ENCODE measurements around the gene IYD.
"Not testable (repeated sequence)": the region's sequence is repeated elsewhere in the genome, so short reads cannot be mapped to it uniquely, and the experiment has no call there.

The IYD gene

GRCh38 chr6:150352321-150353296, 16.2 kb upstream of the IYD start:
- no peak for DNase-seq (ENCODE audit: low spot score)

GRCh38 chr6:150353445-150353844, 15.4 kb upstream of the IYD start:
- DNase-seq (ENCODE audit: low spot score), result no peak

- DNase-seq (ENCODE audit: low spot score), result no peak
These were observed 13.8 kb upstream of the IYD start for GRCh38 chr6:150354754-150355571.

- DNase-seq (ENCODE audit: low spot score), result no peak
These were observed 12.9 kb upstream of the IYD start for GRCh38 chr6:150355932-150356331.

GRCh38 chr6:150361876-150362275, 6.9 kb upstream of the IYD start:
- no peak for DNase-seq (ENCODE audit: low spot score)

- no peak for DNase-seq (ENCODE audit: low spot score)
These were observed 5.1 kb upstream of the IYD start for GRCh38 chr6:150363733-150364132.

- DNase-seq (ENCODE audit: low spot score), result no peak
These were observed 2.6 kb upstream of the IYD start for GRCh38 chr6:150366118-150366778.

GRCh38 chr6:150369408-150369807, 596 bp downstream of the IYD start:
- no peak for DNase-seq (ENCODE audit: low spot score)

GRCh38 chr6:150370112-150370511, 1.3 kb downstream of the IYD start:
- no peak for DNase-seq (ENCODE audit: low spot score)

- no peak for DNase-seq (ENCODE audit: low spot score)
These were observed 2.5 kb downstream of the IYD start for GRCh38 chr6:150371356-150371755.

- no peak for DNase-seq (ENCODE audit: low spot score)
These were observed 3.2 kb downstream of the IYD start for GRCh38 chr6:150372051-150372450.

- DNase-seq (ENCODE audit: low spot score), result no peak
These were observed 4.5 kb downstream of the IYD start for GRCh38 chr6:150373260-150373701.

GRCh38 chr6:150374346-150374745, 5.5 kb downstream of the IYD start:
- not testable (repeated sequence) for DNase-seq (ENCODE audit: low spot score)

- DNase-seq (ENCODE audit: low spot score), result peak; percentile 48
These were observed 8.5 kb downstream of the IYD start for GRCh38 chr6:150377211-150377781.

GRCh38 chr6:150380256-150380655, 11.4 kb downstream of the IYD start:
- DNase-seq (ENCODE audit: low spot score), result no peak

- DNase-seq (ENCODE audit: low spot score), result no peak
These were observed 13.4 kb downstream of the IYD start for GRCh38 chr6:150382171-150382570.

- DNase-seq (ENCODE audit: low spot score), result no peak
These were observed 22.6 kb downstream of the IYD start for GRCh38 chr6:150391414-150391813.

- DNase-seq (ENCODE audit: low spot score), result no peak
These were observed 23.1 kb downstream of the IYD start for GRCh38 chr6:150391890-150392289.

GRCh38 chr6:150392452-150393220, 23.8 kb downstream of the IYD start:
- no peak for DNase-seq (ENCODE audit: low spot score)

- no peak for DNase-seq (ENCODE audit: low spot score)
These were observed 25.5 kb downstream of the IYD start for GRCh38 chr6:150394053-150394898.
